Suppressor macrophage treated with lipopolysaccharide for 4 hours (primary cell): ENCODE data around the gene DCLK2.
"Not testable (repeated sequence)": the region's sequence is repeated elsewhere in the genome, so short reads cannot be mapped to it uniquely, and the experiment has no call there.

Experiments used
- DNase-seq: peaks from one replicate; pipeline ENCODE4 v3.0.0-alpha.2; 2020

Gene DCLK2

DNA sequence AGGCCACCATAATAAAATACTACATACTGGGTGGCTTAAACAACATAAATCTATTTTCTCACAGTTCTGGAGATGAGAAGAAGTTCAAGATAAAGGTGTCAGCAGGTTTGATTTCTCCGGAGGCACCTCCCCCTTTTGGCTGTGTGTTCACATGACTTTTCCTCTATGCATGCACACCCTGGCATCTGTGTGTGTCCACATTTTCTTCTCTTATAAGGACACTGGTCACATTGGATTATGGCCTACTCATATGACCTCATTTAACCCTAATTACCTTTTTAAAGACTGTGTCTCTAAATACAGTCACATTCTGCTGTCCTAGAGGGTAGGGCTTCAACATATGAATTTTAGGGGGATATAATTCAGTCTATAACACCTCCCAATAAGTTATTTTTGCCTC lies 79.8 kb downstream of the DCLK2 start:
- no peak for DNase-seq

GRCh38 chr4:150160473-150160872 lies 82.2 kb downstream of the DCLK2 start:
- no peak for DNase-seq

DNA sequence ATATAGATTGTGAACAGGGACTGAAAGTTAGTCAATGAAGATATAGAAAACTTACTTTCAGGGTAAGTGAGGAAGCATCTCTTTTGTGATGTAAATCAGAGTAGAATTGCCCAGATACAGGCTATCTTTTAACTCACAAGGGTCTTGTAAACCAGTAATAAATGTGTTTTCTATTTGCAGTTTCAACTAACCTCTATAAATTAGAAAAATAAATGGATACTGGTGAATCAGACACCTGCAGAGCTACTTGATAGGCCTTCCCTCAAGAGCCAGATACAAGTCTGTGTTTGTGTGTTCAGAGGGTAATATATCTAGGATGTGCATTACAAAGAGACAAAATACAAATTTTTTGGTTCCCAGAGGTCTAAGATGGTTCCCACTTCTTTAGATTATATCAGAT lies 82.9 kb downstream of the DCLK2 start:
- DNase-seq, result no peak

DNA sequence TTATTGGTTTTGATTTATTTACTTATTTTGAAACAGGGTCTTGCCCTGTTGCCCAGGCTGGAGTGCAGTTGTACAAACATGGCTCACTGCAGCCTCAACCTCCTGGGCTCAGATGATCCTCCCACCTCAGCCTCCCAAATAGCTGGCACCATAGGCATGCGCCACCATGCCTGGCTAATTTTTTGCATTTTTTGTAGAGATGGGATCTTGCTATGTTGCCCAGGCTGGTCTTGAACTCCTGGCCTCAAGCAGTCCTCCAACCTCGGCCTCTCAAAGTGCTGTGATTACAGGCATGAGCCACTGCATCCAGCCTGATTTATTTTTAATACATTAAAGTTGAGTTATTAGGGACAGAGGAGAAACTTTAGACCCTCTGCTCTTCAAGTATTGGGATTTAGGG lies 83.8 kb downstream of the DCLK2 start:
- DNase-seq, result not testable (repeated sequence)

GRCh38 chr4:150164055-150164454 lies 85.8 kb downstream of the DCLK2 start:
- no peak for DNase-seq

DNA sequence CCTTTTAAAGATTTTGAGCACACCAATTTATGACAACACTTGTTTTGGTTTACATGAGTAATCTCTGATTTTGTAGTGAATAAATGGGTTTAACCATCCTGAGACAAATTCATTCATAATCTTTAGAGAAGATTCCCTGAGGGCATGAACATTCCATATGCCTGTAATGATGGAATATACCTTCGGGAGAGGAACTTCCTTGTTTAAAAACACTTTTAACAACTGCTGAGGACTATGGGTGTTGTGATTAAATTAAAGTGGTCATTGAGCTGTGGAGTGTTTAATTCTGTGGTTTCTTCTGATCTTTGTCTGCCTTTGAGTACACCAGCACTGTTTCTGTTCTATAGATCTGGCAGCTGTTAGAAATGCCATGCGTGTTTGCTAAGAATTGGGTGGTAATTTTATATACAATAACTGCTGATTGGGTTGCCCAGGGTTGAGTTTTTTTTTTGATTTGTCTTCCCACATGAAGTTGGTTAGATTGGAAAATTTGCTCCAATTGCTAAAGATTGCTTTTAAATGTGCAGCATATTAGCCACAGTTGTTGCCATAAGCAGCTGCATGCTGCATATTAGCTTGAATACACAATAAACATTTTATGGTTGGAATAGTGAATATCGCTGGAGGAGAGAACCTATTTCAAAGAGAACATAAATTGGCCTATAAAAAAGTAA lies 86.8 kb downstream of the DCLK2 start:
- DNase-seq, result no peak

DNA sequence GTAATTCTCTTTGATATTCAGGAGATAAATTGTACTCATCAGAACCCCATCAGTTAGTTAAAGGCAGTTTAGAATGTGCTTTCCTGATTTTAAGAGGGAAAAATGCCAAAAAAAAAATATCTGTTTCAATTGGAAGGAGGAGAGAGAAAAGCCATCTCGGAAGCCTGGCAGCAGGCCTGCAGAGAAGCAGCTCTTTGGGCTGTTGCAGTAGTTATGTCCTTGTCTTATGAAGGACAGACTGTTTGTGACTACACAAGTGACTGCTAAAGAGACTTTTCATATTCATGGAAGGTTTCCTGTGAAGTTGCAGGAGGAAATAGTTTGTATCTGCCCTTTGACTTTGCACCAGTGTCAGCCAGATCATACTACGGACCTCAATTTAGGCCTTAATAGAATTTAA lies 88.8 kb downstream of the DCLK2 start:
- DNase-seq, result no peak

- DNase-seq, result no peak
Observed at GRCh38 chr4:150173432-150173861, 95.2 kb downstream of the DCLK2 start.

GRCh38 chr4:150173982-150174398 lies 95.7 kb downstream of the DCLK2 start:
- no peak for DNase-seq

- DNase-seq, result no peak
Observed at GRCh38 chr4:150176547-150176946, 98.3 kb downstream of the DCLK2 start.

DNA sequence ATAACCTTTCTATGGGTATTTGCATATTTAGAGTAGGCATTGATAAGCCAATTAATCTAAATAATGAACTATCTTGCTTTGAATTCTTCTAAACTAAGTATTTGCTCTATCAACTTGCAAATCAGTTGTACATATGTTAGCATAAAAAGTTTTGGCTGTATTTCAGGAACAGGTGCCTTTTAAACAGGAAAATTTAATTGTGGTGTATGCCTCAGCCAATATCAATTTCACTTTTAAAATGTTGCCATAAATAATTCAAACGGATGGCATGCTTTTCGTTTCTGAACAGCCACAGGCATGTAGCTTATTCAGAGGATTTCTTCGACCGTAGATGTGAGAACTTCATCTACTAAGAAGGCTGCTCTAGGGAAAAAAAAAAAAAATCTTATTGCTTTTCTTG lies 99.9 kb downstream of the DCLK2 start:
- DNase-seq, result no peak

DNA sequence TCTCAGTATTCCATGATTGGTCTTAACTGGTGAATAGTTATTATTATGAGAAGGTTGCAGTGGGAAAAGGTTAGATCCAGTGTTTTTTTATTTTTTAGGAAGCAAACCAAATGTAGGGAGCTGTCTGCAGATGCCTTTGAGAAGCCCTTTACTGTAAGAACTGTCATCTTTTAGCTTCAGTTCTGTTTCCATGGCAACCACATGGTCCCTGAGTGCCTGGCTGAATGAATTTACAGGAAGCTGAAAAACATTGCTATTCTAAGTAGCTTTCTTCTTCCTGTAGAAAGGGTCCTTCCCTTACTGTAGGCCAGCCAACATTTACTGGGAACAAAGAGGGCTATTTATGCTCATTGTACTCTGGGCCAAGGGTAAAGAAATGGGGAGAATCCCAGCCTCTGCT lies 103.3 kb downstream of the DCLK2 start:
- no peak for DNase-seq

GRCh38 chr4:150182794-150183193 lies 104.5 kb downstream of the DCLK2 start:
- DNase-seq, result no peak

DNA sequence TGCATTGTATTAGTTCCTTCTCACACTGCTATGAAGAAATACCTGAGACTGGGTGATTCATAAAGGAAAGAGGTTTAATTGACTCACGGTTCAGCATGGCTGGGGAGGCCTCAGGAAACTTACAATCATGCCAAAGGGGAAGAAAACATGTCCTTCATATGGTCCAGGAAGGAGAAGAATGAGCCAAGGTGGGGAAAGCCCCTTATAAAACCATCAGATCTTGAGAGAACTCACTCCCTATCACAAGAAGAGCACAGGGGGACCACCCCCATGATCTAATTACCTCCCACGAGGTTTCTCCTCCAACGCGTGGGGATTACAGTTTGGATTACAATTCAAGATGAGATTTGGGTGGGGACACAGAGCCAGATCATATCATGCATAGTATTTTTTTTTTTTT lies 106.8 kb downstream of the DCLK2 start:
- DNase-seq, result not testable (repeated sequence)

DNA sequence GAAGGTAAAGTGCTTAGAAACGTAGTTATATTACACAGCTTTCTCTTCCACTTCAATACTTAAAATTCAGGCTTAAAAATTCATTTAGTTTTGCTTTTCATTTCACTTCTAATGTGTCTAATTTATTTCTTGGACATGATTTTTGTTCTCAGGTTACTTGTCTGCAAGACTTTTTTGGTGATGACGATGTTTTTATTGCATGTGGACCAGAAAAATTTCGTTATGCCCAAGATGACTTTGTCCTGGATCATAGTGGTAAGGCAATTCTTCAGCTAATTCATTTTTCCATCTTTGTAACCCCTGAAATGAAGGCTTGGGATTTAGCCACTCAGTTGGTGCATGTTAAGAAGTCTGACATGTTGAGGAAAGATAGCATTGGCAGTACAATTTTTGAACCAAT lies 114.7 kb downstream of the DCLK2 start:
- DNase-seq, result no peak

- DNase-seq, result not testable (repeated sequence)
Observed at GRCh38 chr4:150197256-150197655, 119.0 kb downstream of the DCLK2 start.

- DNase-seq, result no peak
Observed at GRCh38 chr4:150199056-150199455, 120.8 kb downstream of the DCLK2 start.

DNA sequence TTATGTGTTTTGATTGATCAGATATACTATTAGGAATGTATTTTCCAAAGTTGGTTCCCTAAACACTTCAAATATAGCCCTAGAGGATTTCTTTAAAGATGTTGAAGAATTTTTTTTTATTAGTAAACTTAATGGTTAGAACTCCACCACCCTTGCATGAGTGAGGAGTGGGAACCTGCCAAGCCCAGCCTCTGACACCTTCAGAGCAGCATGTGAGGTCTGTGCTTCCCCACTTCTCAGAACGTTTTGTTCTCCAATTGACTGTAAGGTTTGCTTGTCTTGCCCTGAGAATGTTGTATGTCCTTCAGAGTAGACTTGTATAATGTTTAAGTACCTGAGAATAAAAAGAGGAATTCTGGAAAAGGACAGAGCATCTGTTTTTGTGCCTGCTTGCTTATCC lies 126.8 kb downstream of the DCLK2 start:
- no peak for DNase-seq

GRCh38 chr4:150206265-150206664 lies 128.0 kb downstream of the DCLK2 start:
- no peak for DNase-seq

DNA sequence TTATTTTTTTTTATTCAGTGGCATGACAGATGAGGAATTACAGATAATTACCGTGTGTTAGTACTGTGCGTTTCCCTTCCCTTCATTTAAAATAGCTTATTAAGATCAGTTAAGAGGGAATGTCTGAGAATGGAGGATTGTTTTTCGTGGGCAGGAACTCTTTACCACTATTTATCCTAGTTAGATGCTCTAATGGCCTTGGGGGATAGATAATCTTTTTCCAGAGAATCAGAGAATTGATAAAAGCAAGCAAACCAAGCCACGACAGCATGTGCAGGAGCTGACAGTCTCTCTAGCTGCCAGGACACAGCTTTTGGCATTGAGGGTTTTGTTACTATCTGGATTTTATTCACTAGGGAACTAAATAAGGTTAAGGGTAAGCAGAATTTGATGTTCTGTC lies 128.7 kb downstream of the DCLK2 start:
- DNase-seq, result no peak

DNA sequence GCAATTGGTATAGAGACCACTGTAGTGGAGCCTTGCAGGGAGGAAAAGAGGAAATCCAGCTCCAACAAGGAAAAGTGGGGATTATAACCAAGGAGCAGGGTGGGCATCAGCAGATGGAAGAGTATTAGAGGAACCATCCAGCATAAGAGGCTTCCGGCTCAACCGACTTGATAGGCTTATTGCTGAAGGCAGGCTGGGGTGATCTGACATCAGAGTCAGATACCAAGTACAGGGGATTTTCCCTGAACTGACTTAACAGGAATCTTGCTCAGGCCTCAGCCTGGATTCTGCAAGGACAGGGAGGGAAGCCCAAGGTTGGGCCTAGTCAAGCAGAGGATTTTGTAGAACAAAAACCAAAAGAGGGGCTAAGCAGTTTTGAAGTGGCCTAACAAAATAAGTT lies 129.6 kb downstream of the DCLK2 start:
- no peak for DNase-seq

DNA sequence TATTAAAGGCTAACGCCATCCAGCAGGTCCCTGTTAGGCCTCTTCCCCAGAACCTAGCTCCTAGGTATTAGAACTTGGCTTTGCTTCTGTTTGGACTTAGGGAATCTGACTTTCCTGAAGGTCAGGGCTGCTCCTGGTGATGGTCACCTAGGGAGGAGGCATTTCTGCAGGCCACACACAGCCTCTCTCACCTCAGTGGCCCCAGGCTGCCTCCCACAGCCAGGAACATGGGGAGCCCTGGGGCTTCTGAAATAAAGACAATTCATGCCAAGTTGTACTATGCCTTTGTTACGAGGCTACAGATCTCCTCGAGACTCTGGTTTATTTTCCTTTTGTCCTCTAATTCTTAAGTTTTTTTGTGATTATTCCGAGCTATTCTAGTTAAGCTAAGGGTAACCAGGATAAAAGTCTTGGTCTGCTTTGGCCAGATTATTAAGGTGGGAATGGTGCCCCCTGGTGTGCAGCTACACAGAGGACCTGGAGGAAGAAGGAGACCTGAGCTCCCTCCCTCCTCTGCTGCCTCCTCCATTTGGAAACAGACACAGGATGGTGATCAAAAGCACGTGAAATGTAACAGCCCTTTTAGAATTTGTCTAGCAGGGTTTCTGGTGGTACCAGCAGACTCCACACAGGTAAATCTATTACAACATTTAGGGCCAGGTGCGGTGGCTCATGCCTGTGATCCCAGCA lies 131.0 kb downstream of the DCLK2 start:
- DNase-seq, result peak; percentile 50

DNA sequence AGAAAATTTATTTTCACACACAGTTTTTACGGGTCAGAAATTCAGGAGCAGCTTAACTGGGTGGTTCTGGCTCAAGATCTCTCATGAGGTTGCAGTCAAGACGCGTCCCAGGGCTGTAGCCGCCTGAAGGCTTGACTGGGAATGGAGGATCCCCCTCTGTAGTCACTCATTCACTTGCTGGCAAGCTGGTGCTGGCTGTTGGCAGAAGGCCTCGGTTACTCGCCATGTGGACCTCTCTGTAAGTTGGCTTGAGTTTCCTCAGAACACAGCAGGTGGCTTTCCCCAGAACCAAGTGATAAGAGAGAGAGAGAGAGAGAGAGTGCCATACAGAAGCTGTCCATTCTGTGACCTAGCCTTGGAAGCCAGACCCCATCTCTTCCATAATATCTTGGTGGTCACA lies 132.8 kb downstream of the DCLK2 start:
- no peak for DNase-seq

GRCh38 chr4:150211799-150212445 lies 133.7 kb downstream of the DCLK2 start:
- no peak for DNase-seq
